Measurements from ENCODE around the gene CAPN1.

DNA sequence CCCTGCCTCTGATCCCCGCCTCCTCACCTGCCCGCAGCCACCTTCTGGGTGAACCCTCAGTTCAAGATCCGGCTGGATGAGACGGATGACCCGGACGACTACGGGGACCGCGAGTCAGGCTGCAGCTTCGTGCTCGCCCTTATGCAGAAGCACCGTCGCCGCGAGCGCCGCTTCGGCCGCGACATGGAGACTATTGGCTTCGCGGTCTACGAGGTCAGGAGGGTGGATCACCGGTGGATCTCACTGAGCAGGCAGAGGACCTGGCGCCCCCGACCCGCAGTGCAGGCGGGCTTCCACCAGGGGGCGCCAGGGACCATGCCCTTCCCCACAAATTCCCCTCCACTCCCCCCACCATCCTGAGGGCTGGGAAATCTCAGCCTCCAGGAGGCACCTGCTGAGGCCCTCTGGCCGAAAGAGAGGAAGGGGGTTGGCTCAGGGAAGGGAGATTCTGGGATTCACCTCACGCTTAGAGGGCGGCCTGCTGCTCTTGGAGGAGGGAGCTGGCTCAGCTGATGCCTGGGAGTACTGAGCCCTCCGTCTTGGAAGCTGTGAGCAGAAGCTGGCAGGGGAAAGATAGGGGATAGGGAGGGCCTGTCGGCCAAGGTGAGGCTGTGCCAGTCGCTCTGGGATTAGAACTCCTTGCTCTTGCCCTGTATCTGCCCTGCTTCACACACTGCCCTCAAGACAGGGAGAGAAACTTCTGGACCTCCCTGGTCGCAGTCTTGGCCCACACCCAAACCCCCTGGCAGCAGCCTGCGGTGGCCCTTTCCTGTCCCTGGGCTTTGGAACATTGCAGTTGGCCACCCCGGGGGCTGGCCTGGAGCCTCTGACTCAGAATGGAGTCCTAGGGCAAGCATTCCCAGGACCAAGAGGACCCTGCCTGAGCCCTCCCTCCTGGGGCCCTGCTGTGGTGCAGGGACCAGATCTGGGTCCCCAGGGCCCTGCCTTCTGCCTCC, 23.2 kb downstream of the CAPN1 start:
- TF ChIP-seq, protein P1, sequence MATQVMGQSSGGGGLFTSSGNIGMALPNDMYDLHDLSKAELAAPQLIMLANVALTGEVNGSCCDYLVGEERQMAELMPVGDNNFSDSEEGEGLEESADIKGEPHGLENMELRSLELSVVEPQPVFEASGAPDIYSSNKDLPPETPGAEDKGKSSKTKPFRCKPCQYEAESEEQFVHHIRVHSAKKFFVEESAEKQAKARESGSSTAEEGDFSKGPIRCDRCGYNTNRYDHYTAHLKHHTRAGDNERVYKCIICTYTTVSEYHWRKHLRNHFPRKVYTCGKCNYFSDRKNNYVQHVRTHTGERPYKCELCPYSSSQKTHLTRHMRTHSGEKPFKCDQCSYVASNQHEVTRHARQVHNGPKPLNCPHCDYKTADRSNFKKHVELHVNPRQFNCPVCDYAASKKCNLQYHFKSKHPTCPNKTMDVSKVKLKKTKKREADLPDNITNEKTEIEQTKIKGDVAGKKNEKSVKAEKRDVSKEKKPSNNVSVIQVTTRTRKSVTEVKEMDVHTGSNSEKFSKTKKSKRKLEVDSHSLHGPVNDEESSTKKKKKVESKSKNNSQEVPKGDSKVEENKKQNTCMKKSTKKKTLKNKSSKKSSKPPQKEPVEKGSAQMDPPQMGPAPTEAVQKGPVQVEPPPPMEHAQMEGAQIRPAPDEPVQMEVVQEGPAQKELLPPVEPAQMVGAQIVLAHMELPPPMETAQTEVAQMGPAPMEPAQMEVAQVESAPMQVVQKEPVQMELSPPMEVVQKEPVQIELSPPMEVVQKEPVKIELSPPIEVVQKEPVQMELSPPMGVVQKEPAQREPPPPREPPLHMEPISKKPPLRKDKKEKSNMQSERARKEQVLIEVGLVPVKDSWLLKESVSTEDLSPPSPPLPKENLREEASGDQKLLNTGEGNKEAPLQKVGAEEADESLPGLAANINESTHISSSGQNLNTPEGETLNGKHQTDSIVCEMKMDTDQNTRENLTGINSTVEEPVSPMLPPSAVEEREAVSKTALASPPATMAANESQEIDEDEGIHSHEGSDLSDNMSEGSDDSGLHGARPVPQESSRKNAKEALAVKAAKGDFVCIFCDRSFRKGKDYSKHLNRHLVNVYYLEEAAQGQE (IDR thresholded peaks at IDR 0.05; ENCODE audit: low read depth) = no peak
- TF ChIP-seq YY1 (IDR thresholded peaks at IDR 0.05; ENCODE audit: low read depth) = no peak
- no peak for TF ChIP-seq CREB1 (IDR thresholded peaks at IDR 0.05; ENCODE audit: low read depth)

All from Ishikawa (cell line).